Measurements from ENCODE around the gene RNF138.
"Not testable (repeated sequence)": the region's sequence is repeated elsewhere in the genome, so short reads cannot be mapped to it uniquely, and the experiment has no call there.

RNF138 gene

DNA sequence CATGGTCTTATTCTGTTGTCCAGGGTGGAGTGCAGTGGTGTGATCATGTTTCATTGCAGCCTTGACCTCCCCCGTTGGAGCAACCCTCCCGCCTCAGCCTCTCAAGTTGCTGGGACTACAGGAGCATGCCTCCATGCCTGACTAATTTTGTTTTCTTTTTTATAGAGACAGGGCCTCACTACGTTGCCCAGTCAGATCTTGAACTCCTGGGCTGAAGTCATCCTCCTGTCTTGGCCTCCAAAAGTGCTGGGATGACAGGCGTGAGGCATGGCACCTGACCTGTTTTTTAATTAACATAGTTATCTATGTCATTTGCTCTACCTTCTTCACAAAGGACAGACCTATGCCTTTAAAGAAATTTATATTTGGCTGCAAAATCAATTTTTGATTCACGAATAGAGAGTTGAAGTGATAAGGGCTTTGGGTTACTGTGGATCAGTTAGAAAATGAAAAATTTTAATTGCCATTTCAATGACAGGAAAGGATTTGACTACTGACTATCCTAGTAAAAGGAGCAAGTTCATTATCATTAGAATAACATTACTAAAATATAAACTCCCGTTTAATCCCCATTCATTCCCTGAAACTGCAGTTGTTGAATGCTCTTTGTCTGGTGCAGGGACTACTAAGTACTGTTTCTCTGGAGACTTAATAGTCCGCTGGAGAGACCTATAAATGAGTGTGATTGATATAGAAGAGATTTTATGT, 3.7 kb downstream of the RNF138 start:
- FAIRE-seq (no peak), DNase-seq (ENCODE audit: low spot score) (no peak)

DNA sequence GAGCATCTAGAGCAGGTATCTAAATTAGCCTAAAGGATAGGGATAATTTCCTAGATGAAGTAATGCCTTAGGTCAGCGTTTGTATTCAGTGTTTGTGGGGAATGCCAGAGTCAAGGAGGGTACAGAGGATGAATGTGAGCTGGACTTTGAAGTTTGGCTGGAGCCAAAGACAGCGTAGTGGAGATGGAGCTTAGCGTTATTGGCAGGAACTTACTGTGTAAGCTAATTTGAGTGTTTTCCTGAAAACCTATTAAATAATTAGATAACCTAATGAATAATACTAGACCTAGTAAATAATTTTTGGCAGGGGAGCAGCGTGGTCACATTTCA, 4.2 kb downstream of the RNF138 start:
- no peak for FAIRE-seq

DNA sequence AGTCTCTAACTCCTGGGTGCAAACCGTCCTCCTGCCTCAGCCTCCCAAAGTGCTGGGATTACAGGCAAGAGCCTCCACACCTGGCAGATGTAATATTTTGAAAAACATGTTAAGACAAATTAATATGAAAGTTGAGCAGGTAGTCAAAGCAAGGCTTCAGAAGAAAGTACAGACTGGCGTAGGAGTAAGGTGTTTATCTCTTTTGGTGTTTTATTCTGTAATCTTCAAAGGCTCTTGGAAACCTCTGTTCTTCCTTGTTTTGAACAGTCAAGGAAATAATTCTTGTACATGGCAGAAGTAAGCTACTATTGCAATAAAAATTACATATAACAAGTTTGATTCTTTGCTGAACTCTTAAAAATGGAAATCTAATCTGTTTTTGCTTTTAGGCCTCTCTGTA, 5.3 kb downstream of the RNF138 start:
- FAIRE-seq (no peak), DNase-seq (ENCODE audit: low spot score) (no peak)

More for the DNA sequence above, 4.2 kb downstream of the RNF138 start:
- no peak for DNase-seq (ENCODE audit: low spot score)

DNA sequence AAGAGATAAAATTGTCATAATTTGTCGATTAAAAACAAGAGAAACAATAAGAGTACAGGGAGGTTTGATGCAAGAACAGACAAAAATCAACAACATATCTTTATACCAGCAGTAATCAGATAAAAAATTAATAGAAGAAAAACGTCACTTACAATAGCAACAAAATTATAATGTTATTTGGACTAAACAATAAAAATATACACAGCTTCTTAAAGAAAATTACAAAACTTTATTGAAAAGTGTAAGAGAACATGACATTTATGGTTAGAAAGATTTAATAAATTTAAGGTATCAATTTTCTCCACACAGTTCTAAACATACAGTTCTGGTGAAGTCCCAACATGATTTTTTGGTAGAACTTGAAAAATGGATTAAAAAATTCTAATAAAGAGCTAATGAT, 12.8 kb downstream of the RNF138 start:
- no peak for DNase-seq (ENCODE audit: low spot score)
- no peak for FAIRE-seq

DNA sequence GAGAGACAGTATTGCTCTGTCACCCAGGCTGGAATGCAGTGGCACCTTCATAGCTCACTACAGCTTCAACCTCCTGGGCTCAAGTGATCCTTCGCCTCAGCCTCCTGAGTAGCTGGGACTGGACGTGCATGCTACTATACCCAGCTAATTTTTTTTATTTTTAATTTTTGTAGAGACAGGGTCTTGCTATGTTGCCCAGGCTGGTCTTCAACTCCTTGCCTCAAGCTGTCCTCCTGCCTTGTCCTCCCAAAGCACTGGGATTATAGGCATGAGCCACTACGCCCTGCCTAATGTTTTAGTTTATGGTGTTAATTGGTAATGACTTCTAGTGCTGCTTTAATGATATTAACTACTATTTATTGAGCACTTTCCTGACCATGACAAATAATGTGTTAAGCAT, 18.3 kb downstream of the RNF138 start:
- DNase-seq (ENCODE audit: low spot score) (no peak), FAIRE-seq (no peak)

DNA sequence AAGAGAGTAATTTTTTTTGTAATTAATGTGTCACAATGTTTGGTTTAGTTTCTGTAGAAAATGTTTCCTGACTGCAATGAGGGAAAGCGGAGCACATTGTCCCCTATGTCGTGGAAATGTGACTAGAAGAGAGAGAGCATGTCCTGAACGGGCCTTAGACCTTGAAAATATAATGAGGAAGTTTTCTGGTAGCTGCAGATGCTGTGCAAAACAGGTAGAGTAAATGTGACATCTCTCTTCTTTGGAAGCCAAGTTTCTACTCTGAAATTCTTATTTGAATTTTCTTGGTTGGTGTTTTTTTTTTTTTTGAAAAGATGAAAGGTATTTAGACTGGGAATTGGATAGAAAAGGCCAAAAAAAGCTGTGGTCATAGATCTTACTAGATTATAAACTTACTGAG, 20.0 kb downstream of the RNF138 start:
- FAIRE-seq (no peak), DNase-seq (ENCODE audit: low spot score) (no peak)

DNA sequence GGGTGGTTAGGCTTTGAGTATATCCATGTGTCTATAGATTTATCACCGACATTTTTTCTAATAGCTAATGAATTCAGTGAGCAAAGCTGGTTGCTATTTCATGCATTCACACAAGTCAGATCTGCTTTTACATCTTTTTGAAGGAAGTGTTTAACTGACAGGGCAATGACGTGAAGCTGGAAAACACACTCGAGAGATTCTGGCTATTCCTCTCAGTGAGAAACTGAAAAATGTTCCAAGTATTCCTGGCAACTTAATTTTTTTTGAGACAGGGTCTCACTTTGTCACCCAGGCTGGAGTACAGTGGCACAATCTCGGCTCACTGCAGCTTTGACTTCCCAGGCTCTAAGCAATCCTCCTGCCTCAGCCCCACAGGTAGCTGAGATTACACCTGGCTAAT, 21.2 kb downstream of the RNF138 start:
- DNase-seq (ENCODE audit: low spot score), result no peak
- no peak for FAIRE-seq

DNA sequence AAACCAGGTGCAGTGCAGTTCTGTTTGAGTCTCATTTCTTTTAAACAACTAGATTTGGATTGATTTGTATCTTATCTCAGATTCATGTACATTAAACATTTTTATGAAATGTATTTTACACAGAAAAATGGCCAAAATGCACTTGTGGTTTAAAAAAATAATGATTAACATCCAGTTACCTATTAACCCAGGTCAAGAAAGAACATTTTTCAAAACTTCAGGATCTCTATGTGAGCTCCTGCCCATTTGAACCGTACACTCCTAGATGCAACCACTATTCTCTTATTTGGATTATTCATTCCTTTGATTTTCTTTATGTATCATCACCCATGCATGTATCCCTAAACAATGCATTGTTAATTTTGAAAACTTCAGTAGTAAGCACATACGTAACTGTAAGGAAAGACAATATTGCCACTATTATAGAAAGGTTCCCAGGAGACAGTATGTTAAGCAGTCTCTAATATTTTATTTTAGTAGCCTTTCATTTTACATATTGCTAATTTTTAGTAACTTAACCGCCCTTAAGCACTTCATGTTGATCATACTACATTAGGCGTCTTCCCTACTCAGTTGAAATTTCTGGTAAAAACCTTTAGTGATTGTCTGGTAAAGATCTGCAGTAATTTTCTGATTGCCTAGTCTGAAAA, 22.7 kb downstream of the RNF138 start:
- no peak for DNase-seq (ENCODE audit: low spot score)
- no peak for FAIRE-seq

DNA sequence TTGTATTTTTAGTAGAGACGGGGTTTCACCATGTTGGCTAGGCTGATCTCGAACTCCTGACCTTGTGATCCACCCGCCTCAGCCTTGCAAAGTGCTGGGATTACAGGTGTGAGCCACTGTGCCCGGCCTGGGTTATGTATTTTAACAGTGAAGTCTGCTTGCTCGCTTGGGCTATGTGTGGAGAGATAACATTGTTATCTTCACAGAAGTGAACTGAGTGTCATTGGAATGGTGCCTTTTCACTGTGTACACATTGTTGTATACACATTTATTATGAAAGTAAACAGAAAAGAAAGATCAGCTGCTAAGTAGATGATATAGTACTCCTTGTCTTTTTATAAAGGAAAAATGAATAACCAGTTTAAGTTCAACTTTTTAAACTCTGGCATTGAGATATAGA, 30.4 kb downstream of the RNF138 start:
- DNase-seq (ENCODE audit: low spot score) (no peak), FAIRE-seq (no peak)

DNA sequence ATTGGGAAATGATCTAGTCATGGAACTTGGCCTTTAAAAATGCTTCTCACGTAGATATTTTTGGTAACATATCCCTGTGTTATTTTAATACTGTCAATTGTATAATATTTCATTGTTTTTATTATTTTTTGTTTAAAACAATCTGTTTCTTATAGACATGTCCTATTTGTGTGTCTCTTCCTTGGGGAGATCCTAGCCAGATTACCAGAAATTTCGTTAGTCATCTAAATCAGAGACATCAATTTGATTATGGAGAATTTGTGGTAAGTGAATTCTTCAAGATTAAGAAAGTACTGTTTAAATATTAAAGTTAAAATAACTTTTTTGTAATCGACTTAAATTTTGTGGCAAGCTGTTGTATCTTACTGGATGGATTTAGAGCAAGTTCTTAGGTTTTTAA, 34.9 kb downstream of the RNF138 start:
- FAIRE-seq (no peak), DNase-seq (ENCODE audit: low spot score) (no peak)

DNA sequence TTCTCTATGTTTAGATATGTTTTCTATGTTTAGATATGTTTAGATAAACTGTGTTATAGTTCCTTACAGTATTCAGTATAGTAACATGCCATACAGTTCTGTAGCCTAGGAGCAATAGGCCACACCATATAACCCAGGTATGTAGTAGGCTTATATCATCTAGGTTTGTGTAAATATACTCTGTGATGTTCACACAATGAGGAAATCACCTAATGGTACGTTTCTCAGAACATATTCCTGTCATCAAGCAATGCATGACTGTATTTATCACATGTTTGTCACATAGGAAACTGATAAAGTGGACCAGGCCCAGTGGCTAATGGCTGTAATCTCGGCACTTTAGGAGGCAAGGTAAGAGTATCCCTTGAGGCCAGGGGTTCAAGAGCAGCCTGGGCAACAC, 44.0 kb downstream of the RNF138 start:
- FAIRE-seq (no peak), DNase-seq (ENCODE audit: low spot score) (no peak)

DNA sequence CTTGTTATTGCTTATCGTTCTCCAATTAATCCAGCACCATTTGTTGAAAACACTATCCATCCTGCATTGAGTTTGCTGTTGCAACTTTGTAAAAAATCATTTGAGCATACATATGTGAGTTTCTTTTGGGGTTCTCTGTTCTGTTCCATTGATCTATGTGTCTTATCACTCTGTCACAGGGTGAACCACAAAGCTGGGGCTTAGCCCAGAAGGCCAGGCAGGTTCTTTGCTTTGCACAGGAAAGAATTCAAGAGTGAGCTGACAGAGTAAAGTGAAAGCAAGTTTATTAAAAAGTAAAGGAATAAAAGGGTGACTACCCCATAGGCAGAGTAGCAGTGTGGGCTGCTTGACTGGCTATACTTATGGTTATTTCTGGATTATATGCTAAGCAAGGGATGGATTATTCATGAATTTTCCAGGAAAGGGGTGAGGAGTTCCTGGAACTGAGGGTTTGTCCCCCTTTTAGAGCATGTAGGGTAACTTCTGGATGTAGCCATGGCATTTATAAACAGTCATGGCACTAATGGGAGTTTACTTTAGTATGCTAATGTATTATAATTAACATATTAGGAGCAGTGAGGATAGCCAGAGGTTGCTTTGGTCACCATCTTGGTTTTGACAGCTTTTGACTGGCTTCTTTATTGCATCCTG, 46.8 kb downstream of the RNF138 start:
- no peak for DNase-seq (ENCODE audit: low spot score)
- FAIRE-seq, result no peak

DNA sequence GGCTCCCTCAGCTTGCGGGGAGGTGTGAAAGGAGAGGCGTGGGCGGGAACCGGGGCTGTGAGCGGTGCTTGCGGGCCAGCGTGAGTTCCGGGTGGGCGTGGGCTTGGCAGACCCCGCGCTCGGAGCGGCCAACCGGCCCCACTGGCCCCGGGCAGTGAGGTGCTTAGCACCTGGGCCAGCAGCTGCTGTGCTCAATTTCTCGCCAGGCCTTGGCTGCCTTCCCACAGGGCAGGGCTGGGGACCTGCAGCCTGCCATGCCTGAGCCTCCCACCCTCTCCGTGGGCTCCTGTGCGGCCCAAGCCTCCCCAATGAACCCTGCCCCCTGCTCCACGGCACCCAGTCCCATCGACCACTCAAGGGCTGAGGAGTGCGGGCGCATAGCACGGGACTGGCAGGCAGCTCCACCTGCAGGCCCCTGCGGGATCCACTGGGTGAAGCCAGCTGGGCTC, 48.2 kb downstream of the RNF138 start:
- DNase-seq (ENCODE audit: low spot score) (no peak), FAIRE-seq (no peak)

DNA sequence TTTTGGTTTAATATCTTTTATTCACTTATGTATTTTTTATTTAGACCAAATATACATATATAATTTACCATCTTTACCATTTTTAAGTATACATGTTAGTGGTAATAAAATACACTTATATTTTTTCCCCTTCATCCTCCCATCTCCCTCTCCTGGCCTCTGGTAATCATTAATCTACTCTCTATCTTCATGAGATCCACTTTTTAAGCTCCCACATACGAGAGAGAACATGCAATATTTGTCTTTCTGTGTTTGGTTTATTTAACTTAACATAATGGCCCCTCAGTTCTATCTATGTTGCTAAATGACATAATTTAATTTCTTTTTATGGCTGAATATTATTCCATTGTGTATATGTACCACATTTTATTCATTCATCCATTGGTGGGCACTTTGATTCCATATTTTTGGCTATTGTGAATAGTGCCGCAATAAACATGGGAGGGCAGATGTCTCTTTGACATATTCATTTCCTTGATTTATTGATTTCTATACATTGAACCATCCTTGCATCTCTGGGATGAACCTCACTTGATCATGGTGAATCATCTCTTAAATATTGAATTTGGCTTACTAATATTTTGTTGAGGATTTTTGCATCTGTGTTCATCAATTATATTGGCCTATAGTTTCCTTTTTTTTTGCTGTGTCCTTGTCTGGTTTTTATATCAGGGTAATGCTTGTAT, 56.7 kb downstream of the RNF138 start:
- no peak for FAIRE-seq
- no peak for DNase-seq (ENCODE audit: low spot score)

DNA sequence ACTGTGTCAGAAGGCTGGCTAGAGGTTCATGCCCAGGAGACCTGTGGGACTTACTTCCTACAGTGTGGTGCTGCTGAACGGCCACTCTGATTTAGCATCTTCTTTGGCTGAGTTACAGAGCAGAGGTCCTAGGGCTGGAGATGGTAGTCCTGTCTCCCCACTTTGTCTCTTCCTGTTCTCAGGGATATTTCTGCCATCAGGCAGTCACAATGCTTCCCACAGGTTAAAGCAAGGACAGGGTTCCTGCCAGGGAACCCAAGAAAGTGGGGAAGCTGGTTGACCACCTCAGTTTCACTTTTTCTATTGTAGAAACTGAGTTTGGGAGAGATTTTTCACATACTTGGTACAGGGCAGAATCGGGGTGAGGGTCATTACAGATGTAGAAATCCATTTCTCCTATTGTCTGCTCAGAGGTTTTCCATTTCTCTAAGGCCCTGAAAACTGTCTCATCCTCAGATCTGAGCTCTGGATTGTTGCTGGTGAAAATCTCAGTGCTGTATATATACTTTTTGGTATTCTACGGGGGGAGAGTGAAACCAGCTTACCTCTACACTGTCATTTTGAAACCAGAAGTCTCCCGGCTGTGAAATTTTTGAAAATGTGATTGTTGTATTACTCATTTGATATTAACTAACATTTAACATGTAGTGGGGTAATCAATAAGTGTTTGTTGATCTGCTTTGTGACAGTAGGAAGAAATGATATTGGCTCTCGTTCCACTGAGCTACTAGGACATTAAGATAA, 61.2 kb downstream of the RNF138 start:
- FAIRE-seq, result no peak

DNA sequence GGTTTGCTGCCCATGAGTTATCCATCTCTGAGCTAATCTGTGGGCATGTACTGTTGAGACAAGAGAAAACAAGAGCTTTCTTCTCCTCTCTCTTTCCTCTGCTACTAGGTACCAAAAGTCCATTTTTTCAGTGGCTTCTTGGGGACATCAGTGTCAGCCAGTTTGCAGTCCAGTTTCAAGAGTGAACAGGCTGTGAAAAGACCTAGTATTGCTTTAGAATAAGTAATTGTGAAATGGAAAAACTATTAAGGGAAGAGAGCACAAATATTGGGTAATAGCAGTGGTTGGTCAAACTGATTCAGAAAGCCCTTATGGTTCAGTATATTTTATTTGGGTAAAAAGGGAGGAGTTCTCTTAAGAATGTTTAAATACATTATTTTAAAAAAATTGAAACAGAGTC, 65.2 kb downstream of the RNF138 start:
- DNase-seq (ENCODE audit: low spot score), result no peak
- FAIRE-seq, result no peak

More for the DNA sequence above, 61.2 kb downstream of the RNF138 start:
- DNase-seq (ENCODE audit: low spot score), result no peak

DNA sequence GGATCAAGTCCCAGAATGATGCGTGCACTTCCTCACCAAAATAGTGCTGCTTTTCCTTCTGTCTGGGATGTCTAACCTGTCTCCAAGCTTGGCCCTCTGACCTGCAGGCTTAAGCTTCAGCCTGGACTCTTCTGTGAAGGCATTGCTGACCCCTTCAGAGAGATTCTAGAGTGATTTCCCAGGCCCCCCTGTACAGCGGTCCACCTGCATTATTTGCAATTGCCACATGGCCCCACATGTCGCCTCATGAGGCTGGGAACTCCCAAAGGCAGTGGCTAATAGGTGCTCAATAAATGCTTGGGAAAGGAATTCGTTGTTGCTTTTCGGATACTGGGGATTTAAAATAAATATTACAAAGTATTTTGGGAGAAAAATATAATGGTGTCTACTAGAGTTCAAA, 65.9 kb downstream of the RNF138 start:
- DNase-seq (ENCODE audit: low spot score) (no peak), FAIRE-seq (no peak)

DNA sequence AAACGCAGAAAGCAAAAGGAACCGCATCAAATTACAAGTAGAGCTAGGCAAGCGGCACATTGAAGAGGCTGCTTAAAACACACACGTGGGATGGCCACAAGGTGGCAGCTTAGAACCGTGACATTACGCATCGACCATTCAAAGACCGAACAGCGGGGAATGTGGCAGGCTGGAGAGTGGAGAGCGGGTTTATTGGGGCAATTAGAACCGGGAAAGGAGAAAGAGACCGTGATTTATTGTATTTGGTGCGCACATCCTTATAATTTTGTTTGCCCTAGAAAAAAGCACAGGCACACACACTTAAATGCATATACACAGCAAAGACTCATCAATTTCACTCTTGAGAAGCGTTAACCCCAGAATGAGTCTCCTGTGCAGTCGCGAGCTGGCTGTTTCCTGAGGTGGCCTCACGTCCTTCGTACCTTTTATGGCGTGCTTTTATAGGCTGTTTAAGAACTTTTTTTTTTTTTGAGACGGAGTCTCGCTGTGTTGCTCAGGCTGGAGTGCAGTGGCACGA, 66.5 kb downstream of the RNF138 start:
- FAIRE-seq, result no peak
- peak; percentile 64 for DNase-seq (ENCODE audit: low spot score)

DNA sequence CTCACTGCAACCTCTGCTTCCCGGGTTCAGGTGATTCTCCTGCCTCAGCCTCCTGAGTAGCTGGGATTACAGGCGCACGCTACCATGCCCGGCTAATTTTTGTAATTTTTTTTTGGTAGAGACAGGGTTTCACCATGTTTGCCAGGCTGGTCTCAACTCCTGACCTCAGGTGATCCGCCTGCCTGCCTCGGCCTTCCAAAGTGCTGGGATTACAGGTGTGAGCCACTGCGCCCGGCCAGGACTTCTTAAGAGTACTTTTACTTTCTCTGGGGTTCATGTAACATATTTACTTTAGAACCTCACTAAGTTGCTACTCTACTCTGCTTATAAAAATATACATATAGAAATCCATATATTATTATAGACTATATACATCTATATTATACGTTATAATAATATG, 67.0 kb downstream of the RNF138 start:
- not testable (repeated sequence) for DNase-seq (ENCODE audit: low spot score); FAIRE-seq

DNA sequence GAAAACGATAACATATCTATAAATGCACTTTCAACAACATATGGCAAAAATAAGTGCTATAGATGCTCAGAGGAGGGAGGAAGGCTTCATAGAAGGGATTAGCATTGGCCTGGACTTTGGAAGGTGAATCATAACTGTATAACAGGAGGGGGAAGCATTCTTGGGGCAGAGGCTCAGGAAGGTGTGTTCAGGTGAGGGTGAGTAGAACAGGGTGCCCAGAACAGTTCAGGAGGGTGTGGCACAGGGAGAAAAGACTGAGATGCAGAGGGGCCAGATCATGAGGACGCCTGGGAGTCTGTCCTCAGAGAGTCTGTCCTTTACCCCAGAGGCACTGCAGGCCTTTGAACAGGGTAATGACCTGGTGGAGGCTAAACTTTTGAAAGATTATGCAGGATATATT, 68.9 kb downstream of the RNF138 start:
- DNase-seq (ENCODE audit: low spot score), result no peak
- FAIRE-seq, result no peak

DNA sequence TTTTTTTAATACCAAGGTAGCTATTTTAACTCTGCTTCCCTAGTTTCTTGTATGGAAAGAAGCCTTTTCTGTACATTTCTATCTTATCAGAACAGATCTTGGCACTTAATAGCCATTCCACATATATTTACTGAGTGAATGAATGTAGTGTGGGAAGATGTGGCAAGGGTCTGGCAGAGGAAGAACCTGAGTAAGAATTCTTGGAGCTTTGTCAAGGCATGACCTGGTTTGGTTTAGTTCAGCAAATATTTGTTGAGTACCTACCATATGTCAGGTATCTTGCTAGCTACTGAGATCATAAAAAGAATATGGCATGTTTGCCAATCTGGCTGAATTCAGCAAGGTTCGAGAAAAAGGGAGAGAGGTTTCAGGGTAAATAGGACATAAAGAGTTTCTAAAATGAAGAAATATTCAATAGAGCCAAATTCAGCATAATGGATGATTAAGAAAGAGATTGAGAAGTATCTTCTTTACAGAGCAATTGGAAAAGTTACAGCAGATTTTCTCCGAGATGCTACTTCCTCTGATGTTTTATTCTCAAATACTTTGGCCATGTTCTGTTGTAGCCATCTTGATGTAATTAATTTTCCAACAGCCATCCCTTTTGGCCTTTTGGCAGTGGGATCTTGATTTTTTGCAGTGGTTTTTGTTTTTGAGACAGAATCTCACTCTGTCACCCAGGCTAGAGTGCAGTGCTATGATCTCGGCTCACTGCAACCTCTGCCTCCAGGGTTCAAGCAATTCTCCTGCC, 76.5 kb downstream of the RNF138 start:
- FAIRE-seq (no peak), DNase-seq (ENCODE audit: low spot score) (no peak)
